Endothelial cell (in vitro differentiated cells): ENCODE measurements around the gene RNF121. TPM values are rescaled to one million over a fixed set of nuclear protein-coding genes. Genes with fewer than 3 reads are reported as not detected.
A peak's percentile ranks its signal among the peaks of the same experiment; 100 is the strongest.

Experiments used
- DNase-seq: peaks from one replicate; pipeline ENCODE4 v3.0.0; 2021; ENCODE audit warnings: low spot score
- H3K27ac Mint-ChIP-seq: one replicate; pipeline ENCODE4 v1.8.0; 2021; ENCODE audit warnings: mixed read lengths, inconsistent platforms; ENCODE audit not compliant: unreplicated experiment
- H3K27me3 Mint-ChIP-seq: one replicate; pipeline ENCODE4 v1.8.0; 2021; ENCODE audit warnings: mild to moderate bottlenecking, moderate library complexity, mixed read lengths, inconsistent platforms; ENCODE audit not compliant: unreplicated experiment
- H3K36me3 Mint-ChIP-seq: one replicate; pipeline ENCODE4 v1.8.0; 2021; ENCODE audit warnings: mild to moderate bottlenecking, low read depth, mixed read lengths, inconsistent platforms; ENCODE audit not compliant: unreplicated experiment
- H3K4me1 Mint-ChIP-seq: one replicate; pipeline ENCODE4 v1.8.0; 2021; ENCODE audit warnings: mild to moderate bottlenecking, mixed read lengths, inconsistent platforms; ENCODE audit not compliant: unreplicated experiment
- H3K4me3 Mint-ChIP-seq: one replicate; pipeline ENCODE4 v1.8.0; 2021; ENCODE audit warnings: mild to moderate bottlenecking, mixed read lengths, inconsistent platforms; ENCODE audit not compliant: unreplicated experiment
- H3K9me3 Mint-ChIP-seq: one replicate; pipeline ENCODE4 v1.8.0; 2021; ENCODE audit warnings: mixed read lengths, inconsistent platforms; ENCODE audit not compliant: unreplicated experiment
- CTCF ChIP-seq: fragments of 200-600 bp; sonication (generic); IDR thresholded peaks from one replicate; pipeline ENCODE4 v1.5.0; 2021; ENCODE audit warnings: antibody characterized with exemption; ENCODE audit not compliant: unreplicated experiment
- total RNA-seq: library from RNA; stranded (reverse); fragmentation: NEBNext Ultra II Directional; extraction: Animal tissue kit (Norgen Biotek cat#: 25700); gene quantifications from one replicate; pipeline ENCODE4 v1.2.1, GENCODE V29; 2021; ENCODE audit not compliant: unreplicated experiment

The RNF121 gene
- total RNA-seq, 1 donor from 2014 or later = 37.3 TPM

- no peaks in the 10 kb centered on the region for H3K9me3 Mint-ChIP-seq
- DNase-seq = no peak
- peaks cover 14% of the 10 kb centered on the region for H3K27me3 Mint-ChIP-seq
These were observed 67.7 kb downstream of the RNF121 start for GRCh38 chr11:71996517-71996916.

GRCh38 chr11:71996946-71997345 is 68.1 kb downstream of the RNF121 start:
- peaks cover 27% of the 10 kb centered on the region for H3K4me1 Mint-ChIP-seq
- peaks cover 18% of the 10 kb centered on the region for H3K27me3 Mint-ChIP-seq
- no peak overlapping the region for H3K27ac Mint-ChIP-seq
- no peak overlapping the region for H3K4me3 Mint-ChIP-seq
- H3K9me3 Mint-ChIP-seq = no peaks in the 10 kb centered on the region
- peaks cover 18% of the 10 kb centered on the region for H3K36me3 Mint-ChIP-seq
- no peak for TF ChIP-seq CTCF
- DNase-seq = no peak

More at GRCh38 chr11:71996517-71996916, 67.7 kb downstream of the RNF121 start:
- TF ChIP-seq CTCF = no peak
- Mint-ChIP-seq H3K4me1 (peaks cover 26% of the 10 kb centered on the region), H3K36me3 (peaks cover 16% of the 10 kb centered on the region), H3K4me3 (no peak overlapping the region), H3K27ac (no peak overlapping the region)

- Mint-ChIP-seq H3K4me1 (peaks cover 31% of the 10 kb centered on the region), H3K9me3 (no peaks in the 10 kb centered on the region), H3K27me3 (peaks cover 20% of the 10 kb centered on the region), H3K36me3 (peaks cover 24% of the 10 kb centered on the region), H3K4me3 (no peak overlapping the region), H3K27ac (no peak overlapping the region)
- no peak for DNase-seq
- no peak for TF ChIP-seq CTCF
These were observed 68.7 kb downstream of the RNF121 start for GRCh38 chr11:71997594-71997993.

- no peak for TF ChIP-seq CTCF
- peaks cover 26% of the 10 kb centered on the region for H3K36me3 Mint-ChIP-seq
- DNase-seq = no peak
- H3K27me3 Mint-ChIP-seq = peaks cover 20% of the 10 kb centered on the region
- H3K9me3 Mint-ChIP-seq = no peaks in the 10 kb centered on the region
- H3K4me1 Mint-ChIP-seq = peaks cover 31% of the 10 kb centered on the region
- peak overlapping the region; percentile 97 for H3K27ac Mint-ChIP-seq
- no peak overlapping the region for H3K4me3 Mint-ChIP-seq
These were observed 69.2 kb downstream of the RNF121 start for GRCh38 chr11:71998061-71998460.

GRCh38 chr11:71998649-71999310 is 69.9 kb downstream of the RNF121 start, which contains the start of gene IL18BP:
IL18BP (plus strand) TSS chr11:71998909; CDS start chr11:71999985, 1,076 bp downstream.
- Mint-ChIP-seq H3K36me3 (peaks cover 24% of the 10 kb centered on the region), H3K27me3 (peaks cover 24% of the 10 kb centered on the region), H3K27ac (peak within 1 kb of the TSS; percentile 97), H3K4me3 (peak within 1 kb of the TSS; percentile 82), H3K9me3 (no peaks in the 10 kb centered on the region), H3K4me1 (peaks cover 31% of the 10 kb centered on the region)
- TF ChIP-seq CTCF = no peak
- DNase-seq = peak; percentile 23
